SKM-1 (cell line): Measurements from ENCODE around the gene FBXW12.

Experiments used
- DNase-seq: peaks from one replicate; lab custom pipeline; 2025; ENCODE audit not compliant: unreplicated experiment; lab: John Stamatoyannopoulos, UW

Gene FBXW12

GRCh38 chr3:48407542-48408099 is 35.6 kb downstream of the FBXW12 start:
- no peak for DNase-seq

- DNase-seq, result no peak
Observed at GRCh38 chr3:48408823-48409281, 36.8 kb downstream of the FBXW12 start.

GRCh38 chr3:48409291-48410201 is 37.5 kb downstream of the FBXW12 start:
- DNase-seq, result no peak

GRCh38 chr3:48410205-48411040 is 38.4 kb downstream of the FBXW12 start:
- DNase-seq, result no peak

GRCh38 chr3:48411041-48411588 is 39.1 kb downstream of the FBXW12 start:
- DNase-seq, result no peak

- no peak for DNase-seq
Observed at GRCh38 chr3:48411606-48412374, 39.8 kb downstream of the FBXW12 start.

- DNase-seq, result no peak
Observed at GRCh38 chr3:48412375-48413001, 40.5 kb downstream of the FBXW12 start.

GRCh38 chr3:48413086-48413485 is 41.1 kb downstream of the FBXW12 start:
- DNase-seq, result no peak

- DNase-seq, result no peak
Observed at GRCh38 chr3:48413611-48414010, 41.6 kb downstream of the FBXW12 start.

- no peak for DNase-seq
Observed at GRCh38 chr3:48414376-48415250, 42.6 kb downstream of the FBXW12 start.

- no peak for DNase-seq
Observed at GRCh38 chr3:48415251-48415953, 43.4 kb downstream of the FBXW12 start.

- DNase-seq, result no peak
Observed at GRCh38 chr3:48416091-48416505, 44.1 kb downstream of the FBXW12 start.

- no peak for DNase-seq
Observed at GRCh38 chr3:48416546-48416945, 44.5 kb downstream of the FBXW12 start.

GRCh38 chr3:48417529-48418108 is 45.6 kb downstream of the FBXW12 start:
- DNase-seq, result no peak

GRCh38 chr3:48418140-48418539 is 46.1 kb downstream of the FBXW12 start:
- no peak for DNase-seq

- no peak for DNase-seq
Observed at GRCh38 chr3:48418651-48419050, 46.6 kb downstream of the FBXW12 start.

- no peak for DNase-seq
Observed at GRCh38 chr3:48419149-48419548, 47.1 kb downstream of the FBXW12 start.

GRCh38 chr3:48419597-48419996 is 47.6 kb downstream of the FBXW12 start:
- no peak for DNase-seq
